GM10248 (cell line): ENCODE data around the gene STX4.

Experiments
- CTCF ChIA-PET: fragments of 300-600 bp; sonication (Branson Sonifier 250); formaldehyde crosslinking; extraction: SDS; loops from one replicate; lab custom pipeline; 2021; ENCODE audit warnings: antibody characterized with exemption; lab: Yijun Ruan, JAX
- POLR2A ChIA-PET: fragments of 350-650 bp; sonication (Branson Sonifier 250); formaldehyde crosslinking; extraction: SDS; loops from one replicate; lab custom pipeline; 2020; ENCODE audit warnings: antibody characterized with exemption; lab: Yijun Ruan, JAX
- DNase-seq: peaks from one replicate; pipeline ENCODE4 v3.0.0; 2012; ENCODE audit errors: extremely low spot score
- TF ChIP-seq, protein P1 (sequence below): IDR thresholded peaks from 2 replicates; pipeline ENCODE4 v1.5.1; 2012; ENCODE audit warnings: mild to moderate bottlenecking, low read depth; ENCODE audit errors: extremely low read depth, missing control alignments, control extremely low read depth

STX4 gene

DNA sequence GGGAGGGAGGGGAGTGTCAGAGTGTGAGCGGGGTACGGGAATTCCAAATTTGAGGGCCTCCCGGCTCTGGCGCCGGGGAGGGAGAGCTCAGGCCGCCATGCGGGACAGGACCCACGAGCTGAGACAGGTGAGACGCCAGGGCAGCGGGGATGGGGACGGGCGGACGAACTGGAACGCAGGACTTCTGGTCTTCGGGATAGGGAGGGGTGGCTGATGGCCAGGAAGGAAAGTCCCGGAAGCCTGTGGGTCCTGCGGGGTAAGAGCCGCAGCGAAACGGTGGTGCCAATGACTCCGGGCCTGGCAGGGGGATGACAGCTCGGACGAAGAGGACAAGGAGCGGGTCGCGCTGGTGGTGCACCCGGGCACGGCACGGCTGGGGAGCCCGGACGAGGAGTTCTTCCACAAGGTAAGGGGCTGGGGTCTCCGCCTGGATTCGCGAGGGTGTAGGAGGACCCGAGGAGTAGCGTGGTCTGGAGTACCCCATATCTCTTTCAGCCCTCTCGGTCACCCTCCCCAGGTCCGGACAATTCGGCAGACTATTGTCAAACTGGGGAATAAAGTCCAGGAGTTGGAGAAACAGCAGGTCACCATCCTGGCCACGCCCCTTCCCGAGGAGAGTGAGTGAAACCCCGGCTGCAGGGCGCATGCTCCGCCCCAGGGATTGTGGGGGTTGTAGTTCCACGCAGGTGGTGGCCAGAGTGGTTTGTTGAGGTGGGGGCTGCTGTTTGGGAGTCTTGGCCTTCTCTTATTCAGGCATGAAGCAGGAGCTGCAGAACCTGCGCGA lies 543 bp downstream of the STX4 start:
- ChIA-PET POLR2A (interaction anchor here (0.7 kb wide), 1 partner anchor 40 kb away, joined by 3 read pairs; the partner anchor contains the start of genes ZNF646 and ZNF668), CTCF (interaction anchor here (0.8 to 1.2 kb wide), 4 partner anchors 48 to 109 kb away, joined by 3 to 4 read pairs (median 3); partner anchors contain the start of gene HSD3B7)
- TF ChIP-seq, protein P1, sequence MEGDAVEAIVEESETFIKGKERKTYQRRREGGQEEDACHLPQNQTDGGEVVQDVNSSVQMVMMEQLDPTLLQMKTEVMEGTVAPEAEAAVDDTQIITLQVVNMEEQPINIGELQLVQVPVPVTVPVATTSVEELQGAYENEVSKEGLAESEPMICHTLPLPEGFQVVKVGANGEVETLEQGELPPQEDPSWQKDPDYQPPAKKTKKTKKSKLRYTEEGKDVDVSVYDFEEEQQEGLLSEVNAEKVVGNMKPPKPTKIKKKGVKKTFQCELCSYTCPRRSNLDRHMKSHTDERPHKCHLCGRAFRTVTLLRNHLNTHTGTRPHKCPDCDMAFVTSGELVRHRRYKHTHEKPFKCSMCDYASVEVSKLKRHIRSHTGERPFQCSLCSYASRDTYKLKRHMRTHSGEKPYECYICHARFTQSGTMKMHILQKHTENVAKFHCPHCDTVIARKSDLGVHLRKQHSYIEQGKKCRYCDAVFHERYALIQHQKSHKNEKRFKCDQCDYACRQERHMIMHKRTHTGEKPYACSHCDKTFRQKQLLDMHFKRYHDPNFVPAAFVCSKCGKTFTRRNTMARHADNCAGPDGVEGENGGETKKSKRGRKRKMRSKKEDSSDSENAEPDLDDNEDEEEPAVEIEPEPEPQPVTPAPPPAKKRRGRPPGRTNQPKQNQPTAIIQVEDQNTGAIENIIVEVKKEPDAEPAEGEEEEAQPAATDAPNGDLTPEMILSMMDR: no peak
- peak; percentile 94 for DNase-seq

DNA sequence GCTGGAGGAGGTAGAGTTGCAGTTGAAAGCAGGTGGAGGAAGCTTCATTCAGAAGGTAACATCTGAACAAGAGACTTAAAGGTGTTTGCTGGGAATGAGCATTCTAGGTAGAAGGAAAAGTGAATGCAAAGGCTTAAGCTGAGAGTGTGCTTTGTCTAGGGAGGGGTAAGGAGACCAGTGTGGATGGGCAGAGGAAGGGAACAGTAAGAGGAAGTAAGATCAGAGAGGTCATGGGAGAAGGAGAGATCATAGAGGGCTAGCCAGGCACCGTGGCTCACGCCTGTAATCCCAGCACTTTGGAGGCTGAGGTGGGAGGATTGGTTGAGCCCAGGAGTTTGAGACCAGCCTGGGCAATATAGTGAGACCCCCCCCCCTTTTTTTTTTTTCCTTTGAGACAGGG lies 3.3 kb downstream of the STX4 start:
- TF ChIP-seq, protein P1: no peak
- CTCF ChIA-PET: no interaction called here
- POLR2A ChIA-PET: no interaction called here
- no peak for DNase-seq

DNA sequence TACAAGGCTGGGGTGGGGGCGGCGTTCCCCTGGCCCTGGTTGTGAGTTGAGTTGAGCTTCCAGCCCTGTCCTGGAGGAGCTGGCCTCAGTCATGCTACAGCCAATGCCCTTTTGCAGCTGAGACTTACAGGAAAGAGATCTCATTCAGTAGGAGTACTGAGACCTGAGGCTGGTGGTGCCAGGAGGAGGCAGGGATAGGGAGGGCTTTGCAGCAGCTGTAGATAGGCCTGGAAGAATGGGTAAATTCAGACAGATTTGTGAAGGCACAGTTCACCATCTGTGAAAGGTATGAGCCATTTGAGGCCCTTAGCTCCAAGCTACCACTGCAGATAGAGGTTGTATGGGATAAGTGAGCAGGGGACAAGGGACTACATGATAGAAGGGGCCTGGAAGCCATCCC lies 5.6 kb downstream of the STX4 start:
- ChIA-PET CTCF (interaction anchor here (2.0 kb wide), 1 partner anchor 54 kb away, joined by 8 read pairs; the partner anchor contains the start of gene HSD3B7), POLR2A (no interaction called here)
- no peak for DNase-seq
- TF ChIP-seq, protein P1: no peak

DNA sequence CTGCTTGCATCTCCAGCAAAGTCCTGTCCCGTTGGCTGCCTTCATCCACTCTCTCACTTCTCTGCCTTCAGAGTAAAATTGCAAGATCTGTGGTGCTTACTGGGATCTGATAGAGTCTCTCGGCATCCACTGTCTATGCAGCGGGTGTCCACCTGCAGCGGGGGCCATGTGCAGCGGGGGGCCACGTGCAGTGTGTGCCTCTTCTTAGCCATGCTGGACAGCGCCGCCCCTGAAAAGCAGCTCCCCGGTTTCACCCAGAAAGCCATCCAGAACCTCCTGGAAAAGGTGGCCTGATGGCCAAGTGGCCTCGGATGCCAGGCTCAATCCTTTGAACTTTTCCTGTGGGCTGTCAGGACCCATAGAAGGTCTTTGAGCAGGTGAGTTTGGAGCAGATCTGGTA lies 9.5 kb downstream of the STX4 start:
- POLR2A ChIA-PET: interaction anchor here (0.6 kb wide), 1 partner anchor 75 kb away, joined by 5 read pairs; no protein-coding TSS in a partner anchor
- no peak for DNase-seq
- CTCF ChIA-PET: interaction anchor here (1.3 to 1.9 kb wide), 2 partner anchors 17 to 31 kb away, joined by 3 to 4 read pairs; partner anchors contain the start of genes ZNF646 and ZNF668
- TF ChIP-seq, protein P1: no peak

DNA sequence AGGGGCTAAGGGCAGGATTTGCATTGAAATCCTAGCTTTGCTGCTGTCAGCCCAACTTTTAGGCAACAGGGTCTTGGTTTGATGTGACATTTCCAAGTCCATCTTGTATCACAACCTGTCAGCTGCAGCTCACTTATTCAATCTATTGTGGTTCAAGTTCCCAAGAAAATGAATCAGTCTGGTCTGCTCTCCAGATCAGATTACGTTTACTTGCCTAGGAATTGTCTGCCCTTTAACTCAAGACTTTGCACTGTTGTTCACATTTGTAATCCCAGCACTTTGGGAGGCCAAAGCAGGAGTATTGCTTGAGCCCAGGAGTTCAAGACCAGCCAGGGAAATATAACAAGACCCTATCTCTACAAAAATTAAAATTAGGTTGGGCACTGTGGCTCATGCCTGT lies 10.0 kb downstream of the STX4 start:
- ChIA-PET POLR2A (no interaction called here), CTCF (interaction anchor here (1.3 to 1.9 kb wide), 2 partner anchors 16 to 31 kb away, joined by 3 to 4 read pairs; partner anchors contain the start of genes ZNF646 and ZNF668)
- no peak for DNase-seq
- TF ChIP-seq, protein P1: no peak

DNA sequence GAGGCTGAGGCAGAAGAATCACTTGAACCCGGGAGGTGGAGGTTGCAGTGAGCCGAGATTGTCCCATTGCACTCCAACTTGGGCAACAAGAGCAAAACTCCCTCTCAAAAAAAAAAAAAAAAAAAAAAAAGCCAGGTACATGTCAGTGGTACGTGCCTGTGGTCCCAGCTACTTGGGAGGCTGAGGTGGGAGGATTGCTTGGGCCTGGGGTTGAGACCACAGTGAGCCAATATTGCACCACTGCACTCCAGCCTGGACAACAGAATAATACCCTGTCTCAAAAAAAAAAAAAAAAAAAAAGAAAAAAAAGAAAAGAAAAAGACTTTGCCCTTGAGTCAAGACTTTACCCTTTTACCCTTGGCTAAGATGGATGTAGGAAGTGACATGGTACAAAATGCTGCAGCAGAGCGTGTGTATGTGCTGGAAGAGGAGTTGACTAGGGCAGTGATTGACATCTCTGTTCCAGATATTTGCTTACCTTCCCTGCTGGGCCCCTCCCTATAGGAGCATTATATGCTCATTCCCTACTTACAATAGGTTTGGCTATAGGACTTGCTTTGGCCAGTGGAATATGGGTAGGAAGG lies 10.6 kb downstream of the STX4 start:
- ChIA-PET CTCF (no interaction called here), POLR2A (no interaction called here)
- TF ChIP-seq, protein P1: no peak
- DNase-seq: no peak
